Measurements from ENCODE around the gene WFDC8. TPM values are rescaled to one million over a fixed set of nuclear protein-coding genes. Genes with fewer than 3 reads are reported as not detected.

WFDC8 gene
- total and polyA plus RNA-seq, 2 of the 13 experiments (the other 11 are each of a cell fraction or from before 2014, with no cell fraction given), result not detected

GRCh38 chr20:45545754-45546453, 33.2 kb downstream of the WFDC8 start:
- CTCF ChIA-PET (ENCODE audit: low intra/inter-chr PET ratio, low total read pairs), result interaction anchor here (2.6 kb wide), 1 partner anchor 225 kb away, joined by 23 read pairs; no protein-coding TSS in a partner anchor
- no TSS peak for BruUV-seq (replicated peaks)
- intact Hi-C loops (cut with micrococcal nuclease; ENCODE audit: unreplicated experiment), result loop anchor here (1.0 kb wide), 1 partner anchor 225 kb away; no protein-coding TSS in a partner anchor
- DNase-seq (ENCODE audit: low spot score) (peak; percentile 48), FAIRE-seq (peak; percentile 91), ATAC-seq (peak; percentile 77)
- peaks cover 2 to 19% of the 10 kb centered on the region in 2 experiments; a peak in 3 of 5 replicates for H3K27me3 ChIP-seq (ENCODE audit: control insufficient read depth in 1 of 2, insufficient read depth in 2 of 2, low read length in 2 of 2)
- WGBS (ENCODE audit: low lambda C conversion rate), result 3% methylated on average over 5 of the region's 5 CpGs
- H3K9me3 ChIP-seq (ENCODE audit: low read length), result no peaks in the 10 kb centered on the region
- TF ChIP-seq STAG1 (CRISPR knock-in tag; IDR thresholded peaks at IDR 0.05) (peak; percentile 73), RAD21 (CRISPR knock-in tag; IDR thresholded peaks at IDR 0.05) (peak; percentile 49; the same call in 1 of the 2 replicates), KDM4B (CRISPR knock-in tag; IDR thresholded peaks at IDR 0.05) (no peak), SMC3 (IDR thresholded peaks at IDR 0.05; ENCODE audit: low read length) (peak; percentile 71; the same call in 1 of the 2 replicates)
- TF ChIP-seq, protein P1, sequence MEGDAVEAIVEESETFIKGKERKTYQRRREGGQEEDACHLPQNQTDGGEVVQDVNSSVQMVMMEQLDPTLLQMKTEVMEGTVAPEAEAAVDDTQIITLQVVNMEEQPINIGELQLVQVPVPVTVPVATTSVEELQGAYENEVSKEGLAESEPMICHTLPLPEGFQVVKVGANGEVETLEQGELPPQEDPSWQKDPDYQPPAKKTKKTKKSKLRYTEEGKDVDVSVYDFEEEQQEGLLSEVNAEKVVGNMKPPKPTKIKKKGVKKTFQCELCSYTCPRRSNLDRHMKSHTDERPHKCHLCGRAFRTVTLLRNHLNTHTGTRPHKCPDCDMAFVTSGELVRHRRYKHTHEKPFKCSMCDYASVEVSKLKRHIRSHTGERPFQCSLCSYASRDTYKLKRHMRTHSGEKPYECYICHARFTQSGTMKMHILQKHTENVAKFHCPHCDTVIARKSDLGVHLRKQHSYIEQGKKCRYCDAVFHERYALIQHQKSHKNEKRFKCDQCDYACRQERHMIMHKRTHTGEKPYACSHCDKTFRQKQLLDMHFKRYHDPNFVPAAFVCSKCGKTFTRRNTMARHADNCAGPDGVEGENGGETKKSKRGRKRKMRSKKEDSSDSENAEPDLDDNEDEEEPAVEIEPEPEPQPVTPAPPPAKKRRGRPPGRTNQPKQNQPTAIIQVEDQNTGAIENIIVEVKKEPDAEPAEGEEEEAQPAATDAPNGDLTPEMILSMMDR (CRISPR knock-in tag; IDR thresholded peaks at IDR 0.05), result peak; percentile 67
- no peak overlapping the region for H3K4me3 ChIP-seq (replicated peaks in 1 of 3; ENCODE audit: insufficient read depth in 1 of 3, low read depth in 2 of 3, low read length in 3 of 3)
- no peaks in the 10 kb centered on the region for H3K36me3 ChIP-seq (replicated peaks in 1 of 2; ENCODE audit: control insufficient read depth in 1 of 2, insufficient read depth in 2 of 2, low read length in 2 of 2)
- no peaks in the 10 kb centered on the region for H3K4me1 ChIP-seq (ENCODE audit: insufficient read depth, low read length)
- no peak overlapping the region for H3K9ac ChIP-seq (ENCODE audit: insufficient read depth, low read depth, low read length)
- no peaks in the 10 kb centered on the region for H4K20me1 ChIP-seq (ENCODE audit: insufficient read depth, low read length)
- no peak overlapping the region for H3K27ac ChIP-seq (ENCODE audit: extremely low read length, insufficient read depth, low read length)
- POLR2A ChIA-PET, result no interaction called here
- no peaks in the 10 kb centered on the region for H3K79me2 ChIP-seq (ENCODE audit: insufficient read depth, low read length)
- H2AFZ ChIP-seq (ENCODE audit: low read length), result no peak overlapping the region
- H3K4me2 ChIP-seq (ENCODE audit: low read depth, low read length), result no peak overlapping the region
- in situ Hi-C loops (cut with HindIII; ENCODE audit: extremely low pct_ligation_motif_present, low pct_unique_long_range_greater_than_20kb), result loop anchor here (5.0 kb wide), 1 partner anchor 226 kb away; no protein-coding TSS in a partner anchor

- ATAC-seq, result no peak
- Histone ChIP-seq H3K4me1 (ENCODE audit: insufficient read depth, low read length) (no peaks in the 10 kb centered on the region), H3K36me3 (replicated peaks in 1 of 2; ENCODE audit: control insufficient read depth in 1 of 2, insufficient read depth in 2 of 2, low read length in 2 of 2) (no peaks in the 10 kb centered on the region), H3K4me2 (ENCODE audit: low read depth, low read length) (no peak overlapping the region), H3K27me3 (ENCODE audit: control insufficient read depth in 1 of 2, insufficient read depth in 2 of 2, low read length in 2 of 2) (peaks cover 2 to 19% of the 10 kb centered on the region in 2 experiments; a peak in 3 of 5 replicates), H4K20me1 (ENCODE audit: insufficient read depth, low read length) (no peaks in the 10 kb centered on the region), H3K9ac (ENCODE audit: insufficient read depth, low read depth, low read length) (no peak overlapping the region), H3K27ac (ENCODE audit: extremely low read length, insufficient read depth, low read length) (no peak overlapping the region), H3K79me2 (ENCODE audit: insufficient read depth, low read length) (no peaks in the 10 kb centered on the region), H2AFZ (ENCODE audit: low read length) (no peak overlapping the region), H3K9me3 (ENCODE audit: low read length) (no peaks in the 10 kb centered on the region), H3K4me3 (replicated peaks in 1 of 3; ENCODE audit: insufficient read depth in 1 of 3, low read depth in 2 of 3, low read length in 3 of 3) (no peak overlapping the region)
- FAIRE-seq, result no peak
- intact Hi-C loops (cut with micrococcal nuclease; ENCODE audit: unreplicated experiment) (no loop called here), in situ Hi-C loops (cut with HindIII; ENCODE audit: extremely low pct_ligation_motif_present, low pct_unique_long_range_greater_than_20kb) (loop anchor here (5.0 kb wide), 1 partner anchor 227 kb away; no protein-coding TSS in a partner anchor)
- CTCF ChIA-PET (ENCODE audit: low intra/inter-chr PET ratio, low total read pairs), result interaction anchor here (2.6 kb wide), 1 partner anchor 226 kb away, joined by 23 read pairs; no protein-coding TSS in a partner anchor
- POLR2A ChIA-PET, result no interaction called here
- no peak for DNase-seq (ENCODE audit: low spot score)
- 24% methylated on average over 3 of the region's 3 CpGs for WGBS (ENCODE audit: low lambda C conversion rate)
- no TSS peak for BruUV-seq (replicated peaks)
- no peak for TF ChIP-seq HNRNPUL1 (IDR thresholded peaks at IDR 0.05; ENCODE audit: low read depth, low read length)
- TF ChIP-seq PAF1 (CRISPR knock-in tag; IDR thresholded peaks at IDR 0.05), result no peak
- TF ChIP-seq CHD4 (IDR thresholded peaks at IDR 0.05; ENCODE audit: borderline replicate concordance, low read length), result no peak
- no peak for TF ChIP-seq ZNF280B (CRISPR knock-in tag; IDR thresholded peaks at IDR 0.05; ENCODE audit: borderline replicate concordance)
- TF ChIP-seq RXRA (CRISPR knock-in tag; IDR thresholded peaks at IDR 0.05), result no peak
- no peak for TF ChIP-seq NCOA2 (CRISPR knock-in tag; IDR thresholded peaks at IDR 0.05)
- no peak for TF ChIP-seq MIER2 (CRISPR knock-in tag; IDR thresholded peaks at IDR 0.05)
- no peak for TF ChIP-seq TSC22D2 (CRISPR knock-in tag; IDR thresholded peaks at IDR 0.05; ENCODE audit: borderline replicate concordance)
- TF ChIP-seq ZBTB2 (CRISPR knock-in tag; IDR thresholded peaks at IDR 0.05; ENCODE audit: low read depth), result no peak
These were observed 33.7 kb downstream of the WFDC8 start for GRCh38 chr20:45545351-45545750.
